HG02870 (cell line): ENCODE measurements around the gene ATP6V0E2.

Experiments used
- ATAC-seq: cut with Tn5 transposase; IDR thresholded peaks from one replicate; pipeline ENCODE4 v1.9.1; 2021; ENCODE audit warnings: mild to moderate bottlenecking, moderate library complexity; ENCODE audit not compliant: unreplicated experiment

ATP6V0E2 gene

DNA sequence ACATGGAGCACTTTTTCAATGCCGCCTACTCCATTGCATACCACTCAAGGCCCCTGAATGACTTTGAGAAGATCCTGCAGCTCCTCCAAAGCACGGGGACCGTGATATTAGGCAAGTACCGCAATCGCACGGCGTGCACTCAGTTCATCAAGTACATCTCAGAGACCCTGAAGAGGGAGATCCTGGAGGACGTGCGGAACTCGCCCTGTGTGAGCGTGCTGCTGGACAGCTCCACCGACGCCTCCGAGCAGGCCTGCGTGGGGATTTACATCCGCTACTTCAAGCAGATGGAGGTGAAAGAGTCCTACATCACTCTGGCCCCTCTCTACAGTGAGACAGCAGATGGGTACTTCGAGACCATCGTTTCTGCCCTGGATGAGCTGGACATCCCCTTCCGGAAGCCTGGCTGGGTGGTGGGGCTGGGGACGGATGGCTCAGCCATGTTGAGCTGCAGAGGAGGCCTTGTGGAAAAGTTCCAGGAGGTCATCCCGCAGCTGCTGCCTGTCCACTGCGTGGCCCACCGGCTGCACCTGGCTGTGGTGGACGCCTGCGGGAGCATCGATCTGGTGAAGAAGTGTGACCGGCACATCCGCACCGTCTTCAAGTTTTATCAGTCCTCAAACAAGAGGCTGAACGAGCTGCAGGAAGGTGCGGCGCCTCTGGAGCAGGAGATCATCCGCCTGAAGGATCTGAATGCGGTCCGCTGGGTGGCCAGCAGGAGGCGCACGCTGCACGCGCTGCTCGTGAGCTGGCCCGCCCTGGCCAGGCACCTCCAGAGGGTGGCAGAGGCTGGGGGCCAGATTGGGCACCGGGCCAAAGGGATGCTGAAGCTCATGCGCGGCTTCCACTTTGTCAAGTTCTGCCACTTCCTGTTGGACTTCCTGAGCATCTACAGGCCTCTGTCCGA lies 12.7 kb upstream of the ATP6V0E2 start:
- no peak for ATAC-seq

DNA sequence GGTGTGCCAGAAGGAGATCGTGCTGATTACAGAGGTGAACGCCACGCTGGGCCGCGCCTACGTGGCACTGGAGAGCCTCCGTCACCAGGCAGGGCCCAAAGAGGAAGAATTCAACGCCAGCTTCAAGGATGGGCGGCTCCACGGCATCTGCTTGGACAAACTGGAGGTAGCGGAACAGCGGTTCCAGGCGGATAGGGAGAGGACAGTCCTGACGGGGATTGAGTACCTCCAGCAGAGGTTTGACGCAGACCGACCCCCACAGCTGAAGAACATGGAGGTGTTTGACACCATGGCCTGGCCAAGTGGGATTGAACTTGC lies 12.1 kb upstream of the ATP6V0E2 start:
- ATAC-seq = no peak

DNA sequence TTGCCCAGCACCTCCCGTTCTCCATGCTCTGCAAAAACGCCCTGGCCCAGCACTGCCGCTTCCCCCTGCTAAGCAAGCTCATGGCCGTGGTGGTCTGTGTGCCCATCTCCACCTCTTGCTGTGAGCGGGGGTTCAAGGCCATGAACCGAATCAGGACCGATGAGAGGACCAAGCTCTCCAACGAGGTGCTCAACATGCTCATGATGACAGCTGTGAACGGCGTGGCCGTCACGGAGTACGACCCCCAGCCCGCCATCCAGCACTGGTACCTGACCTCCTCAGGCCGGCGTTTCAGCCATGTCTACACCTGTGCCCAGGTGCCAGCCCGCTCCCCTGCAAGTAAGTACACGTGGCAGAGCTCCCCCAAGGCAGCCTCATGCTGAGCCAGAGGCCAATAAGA lies 11.6 kb upstream of the ATP6V0E2 start:
- ATAC-seq = no peak

DNA sequence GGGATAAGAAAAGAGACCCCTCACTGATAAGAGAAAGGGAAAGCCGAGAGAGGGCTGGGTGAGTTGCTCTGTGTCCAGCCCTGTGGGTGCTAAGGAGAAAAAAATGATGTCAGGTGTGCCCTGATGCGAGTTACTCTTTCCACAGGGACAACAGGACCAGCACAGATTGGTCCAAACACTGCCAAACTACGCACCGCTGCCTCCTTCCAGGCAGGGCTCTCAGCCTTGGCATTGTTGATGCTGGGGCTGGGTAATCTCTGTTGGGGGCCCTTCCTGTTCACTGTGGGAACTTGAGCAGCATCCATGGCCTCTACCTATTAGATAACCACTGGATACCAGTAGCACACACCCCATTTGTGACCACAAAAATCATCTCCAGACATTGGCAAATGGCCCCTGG lies 10.3 kb upstream of the ATP6V0E2 start:
- no peak for ATAC-seq

DNA sequence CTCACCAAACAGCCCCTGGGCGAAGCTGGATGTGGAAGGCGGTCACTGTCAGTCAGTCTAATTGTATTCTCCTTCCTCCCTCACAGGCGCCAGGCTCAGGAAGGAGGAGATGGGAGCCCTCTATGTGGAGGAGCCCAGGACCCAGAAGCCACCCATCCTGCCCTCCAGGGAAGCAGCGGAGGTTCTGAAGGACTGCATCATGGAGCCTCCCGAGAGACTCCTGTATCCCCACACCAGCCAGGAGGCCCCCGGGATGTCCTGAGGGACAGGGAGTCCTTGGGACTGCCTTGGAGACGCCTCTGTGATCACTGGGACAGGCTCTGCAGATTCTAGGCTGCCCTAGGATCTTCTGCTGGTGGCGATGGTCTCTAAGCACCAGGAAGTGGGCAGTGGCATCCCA lies 9.7 kb upstream of the ATP6V0E2 start:
- no peak for ATAC-seq

DNA sequence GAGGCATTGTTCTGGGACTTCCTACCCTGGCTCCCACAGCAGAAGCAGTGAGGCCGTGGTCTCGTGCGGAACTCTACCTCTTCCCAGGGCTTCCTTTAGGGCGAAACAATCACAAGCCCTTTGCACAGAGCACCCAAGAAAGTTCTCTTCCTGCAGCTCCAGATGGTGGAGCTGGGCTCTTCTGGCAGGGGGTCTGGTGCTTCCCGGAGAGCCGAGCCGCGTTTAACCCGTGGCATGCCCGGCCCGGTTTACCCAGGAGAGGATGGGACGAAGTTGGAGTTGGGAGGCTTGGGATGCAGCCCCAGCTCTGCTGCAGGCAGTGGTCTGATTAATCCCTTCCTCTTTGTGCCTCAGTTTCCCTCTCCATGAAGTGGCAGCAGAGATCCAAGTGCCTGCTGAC lies 9.0 kb upstream of the ATP6V0E2 start:
- no peak for ATAC-seq

DNA sequence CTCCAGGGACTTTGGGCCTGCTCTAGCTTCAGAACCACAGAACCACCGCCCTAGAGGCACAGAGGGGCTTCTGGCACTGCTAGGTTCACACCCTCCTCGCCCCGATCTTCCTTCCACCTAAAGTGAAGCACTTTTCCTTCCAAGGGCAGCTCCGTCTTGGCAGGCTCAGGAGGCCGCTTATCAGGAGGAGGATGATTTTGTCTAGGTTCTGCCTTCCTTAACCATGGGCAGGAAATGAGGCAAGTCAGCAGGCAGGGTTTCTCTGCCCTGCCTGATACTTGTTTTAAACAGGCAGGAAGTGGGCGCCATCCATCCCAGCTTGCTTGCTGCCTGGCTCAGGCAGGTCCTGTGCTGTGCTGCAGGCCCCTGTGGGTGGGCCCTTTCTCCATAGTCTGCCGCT lies 8.3 kb upstream of the ATP6V0E2 start:
- no peak for ATAC-seq

DNA sequence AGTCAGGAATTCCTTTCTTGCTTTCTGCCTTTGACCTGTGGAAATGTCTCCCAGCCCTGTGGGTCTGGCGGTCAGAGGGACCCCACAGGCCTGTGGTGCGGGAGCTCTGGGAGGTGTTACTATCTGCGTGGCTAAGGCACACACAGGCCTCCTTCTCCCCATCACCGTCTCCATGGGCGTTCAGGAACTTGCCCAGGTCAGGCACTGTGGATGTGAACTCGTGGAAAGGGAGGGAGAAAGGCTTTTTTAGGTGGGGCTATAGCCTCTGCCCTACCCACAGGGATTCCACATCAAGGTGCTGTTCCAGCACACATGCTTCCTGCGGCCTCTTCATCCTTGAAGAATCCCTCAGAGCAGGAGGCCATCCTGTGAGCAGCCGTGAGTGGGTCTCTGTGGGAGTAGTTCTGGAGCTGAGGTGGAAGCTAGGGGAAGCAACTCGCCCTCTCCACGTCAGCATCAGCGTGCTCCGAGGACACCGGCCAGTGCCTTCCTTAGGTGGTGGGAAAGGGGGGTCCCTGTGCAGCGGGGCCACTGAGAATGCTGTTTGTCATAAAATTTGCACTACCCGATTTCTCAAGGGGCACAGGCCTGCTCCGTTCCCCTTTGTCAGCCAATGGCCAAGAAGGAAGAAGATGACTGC lies 7.5 kb upstream of the ATP6V0E2 start:
- ATAC-seq = no peak

DNA sequence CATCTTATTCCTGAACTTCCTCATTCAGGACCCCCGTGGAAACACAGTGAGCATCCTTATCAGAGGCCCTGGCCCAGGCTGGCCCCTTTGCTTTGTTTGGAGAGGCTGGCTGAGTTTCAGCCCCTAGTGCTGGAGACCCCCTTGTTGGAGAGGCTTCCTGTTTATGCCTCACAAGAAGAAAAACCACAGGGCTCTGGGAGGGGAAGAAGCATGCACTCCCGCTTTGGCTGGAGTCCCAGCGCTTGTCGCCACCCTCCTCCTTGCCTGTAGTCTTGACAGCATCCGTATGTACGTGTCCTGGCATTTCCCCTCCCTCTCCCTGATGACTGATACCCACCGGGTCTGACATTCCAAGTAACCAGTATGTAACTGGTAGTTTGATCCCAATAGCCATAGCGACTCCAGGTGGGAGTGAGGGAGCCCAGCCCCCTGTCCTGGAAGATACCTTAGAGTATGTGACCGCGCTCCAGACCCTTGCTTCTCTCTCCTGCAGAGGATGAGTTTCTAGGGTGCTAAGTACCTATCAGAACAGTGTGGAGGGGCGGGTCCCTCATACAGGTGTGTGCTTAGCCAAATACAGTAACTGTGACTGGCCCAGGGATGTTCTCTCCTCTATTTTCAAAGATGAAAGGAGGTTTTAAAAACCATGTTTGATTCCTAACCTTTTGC lies 6.9 kb upstream of the ATP6V0E2 start:
- no peak for ATAC-seq

DNA sequence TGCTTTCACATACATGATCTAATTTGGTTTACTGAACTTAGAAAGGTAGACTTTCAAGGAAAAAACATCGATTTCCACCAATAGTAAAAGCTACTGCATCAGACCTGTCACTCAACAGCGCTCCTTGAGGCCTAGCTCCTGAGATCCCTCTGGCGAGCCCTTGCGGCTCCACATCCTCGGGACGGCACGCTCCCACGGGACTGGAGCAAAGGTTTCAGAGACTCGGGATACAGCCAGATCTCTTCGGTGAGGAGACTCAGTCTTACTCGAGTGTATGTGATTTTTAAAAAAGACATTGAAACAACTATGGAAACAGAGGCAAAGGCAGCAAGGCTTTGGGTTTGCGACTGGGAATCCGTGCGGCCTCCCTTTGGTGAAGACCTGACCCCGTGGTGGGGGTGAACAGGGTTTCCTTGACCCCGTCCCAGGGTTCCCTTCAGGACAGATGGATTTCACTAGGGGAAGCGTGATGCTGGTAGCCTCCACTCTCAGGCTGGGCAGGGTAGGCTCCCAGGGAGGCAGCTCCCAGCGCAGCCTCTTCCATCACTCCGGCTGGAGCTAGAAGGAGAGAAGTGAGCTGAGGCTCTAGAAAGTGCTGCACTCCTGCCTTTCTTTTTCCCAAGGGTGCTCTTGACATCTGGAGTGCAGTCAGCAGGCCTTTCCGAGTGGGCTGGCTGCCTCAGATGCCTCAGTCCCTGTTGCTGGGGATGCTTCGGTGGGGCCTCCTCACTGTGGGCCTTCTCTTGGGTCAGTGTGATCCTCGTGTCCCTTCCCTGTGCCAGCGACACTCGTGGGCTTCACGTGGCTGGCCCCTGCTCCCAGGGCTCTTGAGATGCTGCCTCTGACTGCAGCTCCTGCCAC lies 5.8 kb upstream of the ATP6V0E2 start:
- ATAC-seq = no peak

DNA sequence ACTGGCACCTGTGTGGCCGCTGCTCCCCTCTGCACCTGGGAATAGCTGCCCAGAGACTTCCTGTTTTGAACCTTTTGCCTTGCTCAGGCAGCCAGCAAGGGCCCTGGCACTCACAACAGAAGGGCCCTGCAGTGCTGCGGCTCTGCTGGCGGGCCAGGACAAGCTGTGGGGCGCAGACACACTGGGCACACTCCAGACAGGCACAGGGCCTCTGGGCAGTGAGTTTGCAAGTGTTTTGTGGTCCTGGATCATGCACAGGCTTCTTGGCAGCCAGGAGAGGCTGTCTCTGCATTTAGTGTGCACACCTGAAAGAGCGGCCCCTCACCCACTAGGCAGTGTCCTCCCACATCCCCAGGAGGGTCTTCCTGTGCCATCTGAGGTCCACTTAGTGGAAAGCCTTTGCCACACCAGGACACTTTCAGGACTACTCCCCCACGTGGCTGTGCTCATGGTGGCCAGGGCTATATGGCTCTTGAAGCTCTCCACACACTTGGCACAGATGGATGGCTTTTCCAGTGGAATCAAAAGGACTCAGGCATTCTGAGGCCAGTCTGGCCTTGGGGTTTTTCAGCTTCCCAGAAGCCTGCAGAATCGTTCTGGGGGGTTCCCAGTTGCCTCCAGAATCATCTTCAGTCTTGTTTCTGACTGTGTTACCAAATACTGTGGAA lies 5.0 kb upstream of the ATP6V0E2 start:
- ATAC-seq = no peak

DNA sequence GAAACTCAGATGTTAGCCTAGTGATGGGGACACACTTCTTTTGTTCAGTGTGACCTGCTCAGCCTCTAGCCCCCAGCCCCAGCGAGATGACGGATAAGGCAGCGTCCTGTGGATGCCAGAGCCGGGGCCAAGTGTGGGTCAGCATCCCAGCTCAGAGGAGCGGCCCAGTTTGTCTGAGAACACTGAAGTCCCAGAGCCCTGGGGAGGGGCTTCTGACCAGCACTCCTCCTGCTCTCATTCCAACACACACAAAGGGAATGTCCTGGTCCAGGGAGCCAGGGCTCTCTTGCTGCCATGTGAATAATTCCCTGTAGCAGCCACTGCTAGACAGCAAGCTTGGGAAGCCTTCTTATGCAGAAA lies 4.5 kb upstream of the ATP6V0E2 start:
- ATAC-seq = no peak

DNA sequence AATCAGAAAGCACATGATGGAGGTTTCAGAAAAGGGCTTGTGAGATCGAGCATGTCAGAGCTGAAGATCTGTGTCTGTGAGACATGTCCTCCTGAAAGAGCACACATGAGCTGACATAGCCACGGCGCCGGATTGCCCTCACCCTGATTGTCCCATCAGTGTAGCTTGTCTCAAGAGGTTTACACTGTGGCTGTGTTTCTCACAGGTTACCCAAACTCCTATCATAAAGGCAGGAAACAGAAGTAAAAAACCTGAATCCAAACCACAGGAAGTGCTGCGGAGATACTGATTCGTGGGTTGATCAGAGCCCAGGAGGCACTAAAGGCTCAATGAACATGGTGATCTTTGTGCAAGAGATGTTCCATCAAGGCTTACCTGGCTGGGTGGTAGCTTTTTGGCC lies 3.9 kb upstream of the ATP6V0E2 start:
- ATAC-seq = no peak

DNA sequence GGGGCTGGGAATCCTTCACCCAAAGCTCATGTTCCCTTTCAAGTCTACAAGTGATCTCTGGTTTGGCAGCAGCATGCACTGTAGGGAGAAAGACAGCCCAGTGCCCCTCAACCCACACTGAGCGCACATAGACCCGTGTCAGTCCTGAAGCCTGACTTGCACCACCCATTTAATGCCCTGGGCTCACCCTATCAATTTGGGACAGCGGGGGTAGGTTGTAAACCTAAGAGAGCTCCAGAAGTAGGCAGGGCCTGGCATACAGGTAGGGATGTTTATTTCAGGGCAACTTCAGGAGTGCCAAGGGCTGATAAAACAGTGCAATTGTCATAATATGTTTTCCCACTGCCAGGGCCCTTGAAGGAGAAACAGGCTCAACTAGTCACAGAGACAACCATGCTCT lies 3.5 kb upstream of the ATP6V0E2 start:
- no peak for ATAC-seq

DNA sequence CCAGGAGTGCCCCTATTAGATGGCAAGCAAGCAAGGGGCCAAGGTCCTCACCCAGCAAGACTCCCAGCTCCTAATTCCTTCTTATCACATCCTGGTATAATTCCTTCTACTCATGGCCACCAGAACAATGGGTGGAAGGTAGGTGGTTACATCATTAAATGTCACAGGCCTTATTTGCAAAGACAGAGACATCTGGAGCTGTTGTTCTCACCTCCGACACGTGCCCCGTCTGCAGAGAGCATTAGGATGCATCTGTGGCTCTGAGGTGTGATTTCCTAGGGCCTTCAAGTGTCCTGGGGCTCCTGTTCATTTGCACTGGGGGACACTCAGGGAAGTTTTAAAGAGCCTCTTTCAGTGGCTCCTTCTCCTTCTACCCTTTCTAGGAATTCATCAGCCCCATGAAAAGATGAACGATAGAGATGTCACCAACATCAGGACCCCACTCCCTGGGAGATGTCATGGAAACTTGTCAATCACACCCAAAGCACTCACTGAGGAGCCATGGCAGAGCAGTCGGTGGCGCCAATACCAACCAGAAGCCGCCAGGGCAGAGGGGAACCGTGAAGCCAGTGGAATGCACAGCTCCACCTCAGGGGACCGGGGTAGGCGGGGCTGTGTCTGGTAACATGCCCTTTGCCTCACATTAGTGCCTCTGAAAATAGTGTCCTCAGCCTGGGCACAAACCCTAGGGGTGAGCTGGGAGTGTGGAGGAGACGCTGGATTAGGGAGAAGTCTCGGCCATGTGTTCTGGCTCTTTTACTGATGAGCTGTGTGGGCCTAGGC lies 2.9 kb upstream of the ATP6V0E2 start:
- ATAC-seq = no peak

DNA sequence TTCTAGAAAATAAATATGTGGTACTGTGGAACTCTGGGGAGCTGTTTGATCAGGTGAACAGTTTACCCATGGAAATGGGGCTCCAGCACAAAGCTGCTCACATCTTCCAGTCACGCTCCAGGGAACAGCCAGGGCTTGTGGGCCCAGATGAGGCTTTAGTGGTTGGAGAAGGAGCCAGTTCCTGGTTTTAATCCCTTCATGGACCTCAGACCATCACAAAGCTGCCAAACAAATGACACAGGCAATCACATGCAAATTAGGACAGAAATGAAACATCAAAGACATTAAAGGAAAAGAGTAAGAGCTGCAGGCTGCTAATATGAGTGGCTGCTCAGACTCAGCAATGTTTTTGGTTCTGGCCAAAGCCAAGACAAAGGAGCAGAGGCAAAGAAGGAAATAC lies 2.2 kb upstream of the ATP6V0E2 start:
- no peak for ATAC-seq

DNA sequence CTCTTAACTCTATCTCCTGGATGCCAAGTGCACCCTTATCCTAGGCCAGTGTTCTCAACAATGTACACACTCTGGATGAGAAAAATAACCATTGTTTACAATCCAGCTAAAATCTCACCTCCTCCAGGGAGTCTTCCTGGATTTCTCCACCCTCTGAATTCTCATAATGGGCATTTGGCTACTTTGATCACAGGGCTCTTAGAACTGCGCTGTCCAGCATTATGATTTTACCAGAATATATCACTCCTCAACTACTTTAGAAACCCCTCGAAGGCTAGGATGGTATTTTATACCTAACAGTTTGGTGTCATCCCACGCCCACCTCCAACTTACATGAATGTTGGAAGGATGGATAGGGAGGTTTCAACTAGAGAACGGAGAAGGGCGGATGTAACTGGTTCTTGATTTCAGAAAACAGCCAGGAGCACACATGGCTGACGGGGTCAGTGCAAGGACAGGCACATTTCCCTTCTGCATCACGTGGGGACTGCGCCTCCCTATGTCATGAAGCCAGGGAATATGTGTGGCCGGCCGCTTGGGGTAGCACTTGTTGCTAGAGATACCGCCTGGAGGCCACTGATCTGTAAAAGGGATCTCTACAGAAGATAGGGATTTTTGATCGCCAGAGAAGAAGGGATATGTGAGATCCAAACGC lies 1.2 kb upstream of the ATP6V0E2 start:
- ATAC-seq = no peak

DNA sequence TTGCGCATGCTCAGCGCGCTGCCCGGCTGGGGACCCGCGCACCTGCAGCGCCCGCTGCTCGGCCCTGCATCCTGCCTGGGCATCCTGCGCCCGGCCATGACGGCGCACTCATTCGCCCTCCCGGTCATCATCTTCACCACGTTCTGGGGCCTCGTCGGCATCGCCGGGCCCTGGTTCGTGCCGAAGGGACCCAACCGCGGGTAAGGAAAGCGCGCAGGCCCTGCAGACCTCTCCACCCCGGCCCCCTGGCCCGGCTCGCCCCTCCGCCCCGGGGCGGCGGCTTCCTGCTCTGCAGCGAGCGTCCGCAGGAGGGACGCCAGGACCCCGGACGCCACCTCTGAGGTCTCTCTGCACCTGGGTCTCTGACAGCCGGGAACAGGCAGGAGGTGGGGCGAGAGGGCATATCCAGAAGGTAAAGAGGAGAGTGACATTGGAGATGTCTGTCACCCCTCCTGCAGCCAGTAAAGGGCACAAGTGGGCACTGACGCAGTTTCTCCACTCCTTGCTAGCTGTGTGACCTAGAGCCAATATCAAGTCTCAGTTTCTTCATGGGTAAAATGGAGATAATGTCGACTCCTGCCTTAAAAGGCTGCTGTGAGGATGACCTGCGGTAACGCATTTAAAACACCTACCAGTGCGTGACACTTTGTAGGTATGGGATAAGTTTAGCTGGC lies 338 bp downstream of the ATP6V0E2 start:
- peak; percentile 27 for ATAC-seq

DNA sequence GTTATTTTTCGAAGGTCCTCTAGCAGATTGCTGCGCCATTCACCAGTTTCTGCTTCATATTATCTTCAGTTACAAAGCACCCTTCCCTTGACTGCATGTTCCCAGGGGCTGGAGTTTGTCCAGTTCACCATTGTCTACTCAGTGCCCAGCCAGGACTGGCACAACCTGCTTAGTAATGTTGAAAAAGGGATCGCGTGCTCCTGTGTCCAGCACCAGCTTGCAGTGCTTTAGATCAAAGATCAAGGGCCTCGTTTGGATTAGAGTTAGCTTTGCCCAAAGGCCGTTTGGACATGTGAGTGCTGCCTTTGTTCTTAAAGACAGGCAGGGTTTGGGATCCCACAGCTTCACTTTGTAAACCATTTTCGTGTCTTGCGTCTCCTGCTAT lies 867 bp downstream of the ATP6V0E2 start:
- no peak for ATAC-seq
